ENCODE measurements around the gene KRT83. TPM values are rescaled to one million over a fixed set of nuclear protein-coding genes. Genes with fewer than 3 reads are reported as not detected.

The KRT83 gene
- polyA plus RNA-seq, 1 of the 3 experiments (the other 2 are of a cell fraction): 0.03 TPM

DNA sequence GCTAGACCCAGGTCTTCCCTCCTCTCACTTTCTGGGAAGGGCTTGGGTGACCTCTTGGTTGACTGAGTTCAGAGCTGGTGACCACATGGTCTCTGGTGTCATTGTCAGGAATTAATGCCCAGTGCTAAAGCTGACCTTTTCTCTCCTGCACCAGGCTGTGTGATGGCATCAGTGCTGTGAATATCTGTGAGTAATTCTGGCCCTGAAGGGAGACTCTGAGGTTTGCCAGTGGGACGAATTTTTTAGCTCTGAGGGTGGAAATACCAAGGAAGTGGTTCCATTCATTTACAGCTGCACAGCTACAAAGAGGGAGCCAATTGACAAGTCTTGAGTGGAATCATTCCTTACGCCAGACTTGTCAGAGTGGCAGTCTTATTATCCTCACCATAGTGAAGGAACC, 53.0 kb downstream of the KRT83 start:
- H3K27ac ChIP-seq (ENCODE audit: low read depth in 2 of 2, low read length in 1 of 2): peak overlapping the region in 1 of 2 experiments; percentile 38; a peak in 2 of 4 replicates
- no peaks in the 10 kb centered on the region for H3K36me3 ChIP-seq (replicated peaks in 1 of 2; ENCODE audit: control insufficient read depth in 1 of 2, insufficient read depth in 2 of 2, low read length in 1 of 2)
- H3K27me3 ChIP-seq (ENCODE audit: insufficient read depth): no peaks in the 10 kb centered on the region
- no peaks in the 10 kb centered on the region for H3F3A ChIP-seq (replicated peaks; ENCODE audit: insufficient read depth)
- no peaks in the 10 kb centered on the region for H4K20me1 ChIP-seq (ENCODE audit: insufficient read depth)
- CTCF ChIA-PET: interaction anchor here (8.9 kb wide), 1 partner anchor 10 kb away, joined by 80 read pairs; the partner anchor contains the start of gene KRT86
- no peak overlapping the region for H3K4me2 ChIP-seq
- no peaks in the 10 kb centered on the region for H3K9me2 ChIP-seq
- no peak overlapping the region for H3K4me3 ChIP-seq (ENCODE audit: low read depth in 2 of 2, low read length in 1 of 2)
- POLR2A ChIA-PET: no interaction called here
- no peak for TF ChIP-seq FOXM1 (IDR thresholded peaks at IDR 0.05; ENCODE audit: low read depth)
- TF ChIP-seq POLR2AphosphoS5 (IDR thresholded peaks at IDR 0.05; ENCODE audit: low read depth, low read length): no peak
- TF ChIP-seq EP300 (IDR thresholded peaks at IDR 0.05; ENCODE audit: borderline replicate concordance in 1 of 2, low read depth in 1 of 2, low read length in 1 of 2): no peak
- TF ChIP-seq MAX (IDR thresholded peaks at IDR 0.05; ENCODE audit: low read depth): no peak
- no peak for TF ChIP-seq RCOR1 (IDR thresholded peaks at IDR 0.05; ENCODE audit: low read length)
- no peak for TF ChIP-seq RFX5 (IDR thresholded peaks at IDR 0.05; ENCODE audit: low read length)
- no peak for TF ChIP-seq JUND (IDR thresholded peaks at IDR 0.05)
- TF ChIP-seq, protein P1, sequence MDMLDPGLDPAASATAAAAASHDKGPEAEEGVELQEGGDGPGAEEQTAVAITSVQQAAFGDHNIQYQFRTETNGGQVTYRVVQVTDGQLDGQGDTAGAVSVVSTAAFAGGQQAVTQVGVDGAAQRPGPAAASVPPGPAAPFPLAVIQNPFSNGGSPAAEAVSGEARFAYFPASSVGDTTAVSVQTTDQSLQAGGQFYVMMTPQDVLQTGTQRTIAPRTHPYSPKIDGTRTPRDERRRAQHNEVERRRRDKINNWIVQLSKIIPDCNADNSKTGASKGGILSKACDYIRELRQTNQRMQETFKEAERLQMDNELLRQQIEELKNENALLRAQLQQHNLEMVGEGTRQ (IDR thresholded peaks at IDR 0.05; ENCODE audit: borderline replicate concordance, low read depth, low read length): no peak
- TF ChIP-seq ELF1 (IDR thresholded peaks at IDR 0.05): no peak
- TF ChIP-seq TEAD4 (IDR thresholded peaks at IDR 0.05; ENCODE audit: borderline replicate concordance, insufficient read depth): no peak
- no peak for TF ChIP-seq TAF1 (IDR thresholded peaks at IDR 0.05; ENCODE audit: borderline replicate concordance, low read depth, low read length)
- TF ChIP-seq FOXJ3 (CRISPR knock-in tag; IDR thresholded peaks at IDR 0.05): no peak
- no peak for TF ChIP-seq SMC3 (IDR thresholded peaks at IDR 0.05; ENCODE audit: low read depth, low read length)
- no peak for TF ChIP-seq EZH2phosphoT487 (IDR thresholded peaks at IDR 0.05; ENCODE audit: borderline replicate concordance, low read depth)
- no peaks in the 10 kb centered on the region for H3K79me2 ChIP-seq (ENCODE audit: insufficient read depth)
- no peak overlapping the region for H2AFZ ChIP-seq (ENCODE audit: low read depth)
- peak overlapping the region; percentile 29; the same call in 1 of the 2 replicates for H3K9ac ChIP-seq
- DNase-seq: no peak
- no peaks in the 10 kb centered on the region; a peak in 1 of 4 replicates for H3K4me1 ChIP-seq (ENCODE audit: control insufficient read depth in 1 of 2, insufficient read depth in 2 of 2, low read depth in 1 of 2, low read length in 1 of 2)
- WGBS (ENCODE audit: low lambda C conversion rate): 67% methylated on average over 2 of the region's 2 CpGs
- H3K9me3 ChIP-seq: no peaks in the 10 kb centered on the region

DNA sequence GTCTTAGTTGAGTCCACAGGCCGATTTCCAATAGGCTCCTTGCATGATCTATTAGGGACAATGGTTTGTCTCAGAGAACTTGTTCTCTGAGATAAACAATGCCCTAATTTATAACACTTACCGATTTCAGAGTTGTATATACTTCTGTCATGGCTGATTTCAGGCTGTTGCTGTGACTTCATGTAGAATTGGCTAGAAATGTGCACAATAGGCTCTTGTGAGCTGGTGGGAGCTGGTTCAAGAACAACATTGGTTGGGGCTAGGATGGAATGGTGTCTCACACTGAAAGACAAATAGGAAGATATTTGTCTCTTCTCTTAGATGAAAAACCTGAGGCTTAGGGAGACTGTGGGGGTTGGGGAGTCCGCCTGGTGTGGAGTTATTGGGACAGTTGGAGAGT, 53.5 kb downstream of the KRT83 start:
- Histone ChIP-seq H3K27me3 (ENCODE audit: insufficient read depth) (no peaks in the 10 kb centered on the region), H3K36me3 (replicated peaks in 1 of 2; ENCODE audit: control insufficient read depth in 1 of 2, insufficient read depth in 2 of 2, low read length in 1 of 2) (no peaks in the 10 kb centered on the region), H3K4me3 (ENCODE audit: low read depth in 2 of 2, low read length in 1 of 2) (no peak overlapping the region), H3K4me2 (0 out of 2 replicates have a peak overlapping the region, but pooled peaks have one; percentile 18), H3K79me2 (ENCODE audit: insufficient read depth) (no peaks in the 10 kb centered on the region), H3K27ac (ENCODE audit: low read depth in 2 of 2, low read length in 1 of 2) (peak overlapping the region in 1 of 2 experiments; percentile 38; a peak in 2 of 4 replicates), H2AFZ (ENCODE audit: low read depth) (no peak overlapping the region), H3F3A (replicated peaks; ENCODE audit: insufficient read depth) (no peaks in the 10 kb centered on the region), H4K20me1 (ENCODE audit: insufficient read depth) (no peaks in the 10 kb centered on the region), H3K9me2 (no peaks in the 10 kb centered on the region), H3K9me3 (no peaks in the 10 kb centered on the region), H3K9ac (peak overlapping the region; percentile 29; the same call in 1 of the 2 replicates), H3K4me1 (ENCODE audit: control insufficient read depth in 1 of 2, insufficient read depth in 2 of 2, low read depth in 1 of 2, low read length in 1 of 2) (no peaks in the 10 kb centered on the region; a peak in 1 of 4 replicates)
- ChIA-PET CTCF (interaction anchor here (8.9 kb wide), 1 partner anchor 10 kb away, joined by 80 read pairs; the partner anchor contains the start of gene KRT86), POLR2A (no interaction called here)
- DNase-seq: no peak
- TF ChIP-seq FOXM1 (IDR thresholded peaks at IDR 0.05; ENCODE audit: low read depth) (no peak), RXRA (IDR thresholded peaks at IDR 0.05; ENCODE audit: borderline replicate concordance, low read depth) (no peak), SMC3 (IDR thresholded peaks at IDR 0.05; ENCODE audit: low read depth, low read length) (no peak), YY1 (IDR thresholded peaks at IDR 0.05; ENCODE audit: low read depth) (no peak), CHD2 (IDR thresholded peaks at IDR 0.05; ENCODE audit: low read length, partially characterized antibody) (no peak), FOXJ3 (CRISPR knock-in tag; IDR thresholded peaks at IDR 0.05) (no peak), TAF1 (IDR thresholded peaks at IDR 0.05; ENCODE audit: borderline replicate concordance, low read depth, low read length) (no peak), NRF1 (IDR thresholded peaks at IDR 0.05; ENCODE audit: low read depth, low read length) (no peak), ZBTB33 (IDR thresholded peaks at IDR 0.05; ENCODE audit: borderline replicate concordance, low read depth) (no peak), ELF1 (IDR thresholded peaks at IDR 0.05) (no peak), RCOR1 (IDR thresholded peaks at IDR 0.05; ENCODE audit: low read length) (no peak)
- TF ChIP-seq, protein P2, sequence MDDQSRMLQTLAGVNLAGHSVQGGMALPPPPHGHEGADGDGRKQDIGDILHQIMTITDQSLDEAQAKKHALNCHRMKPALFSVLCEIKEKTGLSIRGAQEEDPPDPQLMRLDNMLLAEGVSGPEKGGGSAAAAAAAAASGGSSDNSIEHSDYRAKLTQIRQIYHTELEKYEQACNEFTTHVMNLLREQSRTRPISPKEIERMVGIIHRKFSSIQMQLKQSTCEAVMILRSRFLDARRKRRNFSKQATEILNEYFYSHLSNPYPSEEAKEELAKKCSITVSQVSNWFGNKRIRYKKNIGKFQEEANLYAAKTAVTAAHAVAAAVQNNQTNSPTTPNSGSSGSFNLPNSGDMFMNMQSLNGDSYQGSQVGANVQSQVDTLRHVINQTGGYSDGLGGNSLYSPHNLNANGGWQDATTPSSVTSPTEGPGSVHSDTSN (IDR thresholded peaks at IDR 0.05): no peak
- TF ChIP-seq, protein P3, sequence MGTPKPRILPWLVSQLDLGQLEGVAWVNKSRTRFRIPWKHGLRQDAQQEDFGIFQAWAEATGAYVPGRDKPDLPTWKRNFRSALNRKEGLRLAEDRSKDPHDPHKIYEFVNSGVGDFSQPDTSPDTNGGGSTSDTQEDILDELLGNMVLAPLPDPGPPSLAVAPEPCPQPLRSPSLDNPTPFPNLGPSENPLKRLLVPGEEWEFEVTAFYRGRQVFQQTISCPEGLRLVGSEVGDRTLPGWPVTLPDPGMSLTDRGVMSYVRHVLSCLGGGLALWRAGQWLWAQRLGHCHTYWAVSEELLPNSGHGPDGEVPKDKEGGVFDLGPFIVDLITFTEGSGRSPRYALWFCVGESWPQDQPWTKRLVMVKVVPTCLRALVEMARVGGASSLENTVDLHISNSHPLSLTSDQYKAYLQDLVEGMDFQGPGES (IDR thresholded peaks at IDR 0.05; ENCODE audit: low read depth, low read length): no peak
- TF ChIP-seq, protein P4, sequence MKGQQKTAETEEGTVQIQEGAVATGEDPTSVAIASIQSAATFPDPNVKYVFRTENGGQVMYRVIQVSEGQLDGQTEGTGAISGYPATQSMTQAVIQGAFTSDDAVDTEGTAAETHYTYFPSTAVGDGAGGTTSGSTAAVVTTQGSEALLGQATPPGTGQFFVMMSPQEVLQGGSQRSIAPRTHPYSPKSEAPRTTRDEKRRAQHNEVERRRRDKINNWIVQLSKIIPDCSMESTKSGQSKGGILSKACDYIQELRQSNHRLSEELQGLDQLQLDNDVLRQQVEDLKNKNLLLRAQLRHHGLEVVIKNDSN (IDR thresholded peaks at IDR 0.05; ENCODE audit: borderline replicate concordance, low read depth): no peak
- WGBS (ENCODE audit: low lambda C conversion rate): 69% methylated on average over 3 of the region's 3 CpGs

All from SK-N-SH (cell line).